Midbrain (tissue), 1 donor: ENCODE data around the gene CDYL.
A peak's percentile ranks its signal among the peaks of the same experiment; 100 is the strongest.

ENCODE experiments used
- DNase-seq: peaks from one replicate; lab custom pipeline; 2025; lab: John Stamatoyannopoulos, UW

The CDYL gene

GRCh38 chr6:4935975-4936680 lies 159.9 kb downstream of the CDYL start:
- no peak for DNase-seq

DNA sequence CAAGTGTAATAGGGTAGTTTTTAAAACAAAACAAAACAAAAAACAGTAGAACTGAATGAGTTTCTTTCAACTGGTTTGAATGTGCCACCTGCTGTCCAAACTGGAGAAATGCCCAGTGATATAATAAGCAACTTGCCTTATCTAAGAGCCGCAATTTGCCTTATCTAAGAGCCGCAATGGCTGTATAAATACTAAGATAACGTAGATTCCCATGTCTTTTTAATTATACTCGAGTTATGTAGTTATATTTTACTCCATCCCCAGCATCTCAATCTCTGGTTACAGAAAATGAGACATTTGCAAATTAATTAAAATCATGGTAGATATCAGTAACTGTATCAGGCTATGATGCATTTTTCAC lies 160.5 kb downstream of the CDYL start:
- DNase-seq, result peak; percentile 37

GRCh38 chr6:4937414-4937813 lies 161.2 kb downstream of the CDYL start:
- DNase-seq, result no peak

DNA sequence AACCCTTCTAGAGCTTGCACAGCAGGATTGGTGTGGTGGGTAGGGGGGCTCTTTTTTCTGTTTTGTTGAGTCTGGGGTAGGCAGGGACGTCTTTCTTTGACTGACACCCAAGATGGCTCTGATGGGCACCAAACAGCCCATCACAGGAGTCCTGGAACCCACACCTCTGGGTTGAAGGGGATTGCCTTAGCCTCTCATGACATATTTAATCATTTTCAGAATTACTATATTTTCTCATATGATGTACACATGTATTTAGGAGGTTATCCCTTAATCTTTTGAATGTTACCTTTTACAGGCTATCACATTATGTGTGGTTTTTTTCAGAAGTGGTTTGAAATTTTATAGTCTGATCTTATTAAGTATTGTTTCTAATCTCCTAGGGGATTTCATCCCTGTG lies 163.0 kb downstream of the CDYL start:
- no peak for DNase-seq

DNA sequence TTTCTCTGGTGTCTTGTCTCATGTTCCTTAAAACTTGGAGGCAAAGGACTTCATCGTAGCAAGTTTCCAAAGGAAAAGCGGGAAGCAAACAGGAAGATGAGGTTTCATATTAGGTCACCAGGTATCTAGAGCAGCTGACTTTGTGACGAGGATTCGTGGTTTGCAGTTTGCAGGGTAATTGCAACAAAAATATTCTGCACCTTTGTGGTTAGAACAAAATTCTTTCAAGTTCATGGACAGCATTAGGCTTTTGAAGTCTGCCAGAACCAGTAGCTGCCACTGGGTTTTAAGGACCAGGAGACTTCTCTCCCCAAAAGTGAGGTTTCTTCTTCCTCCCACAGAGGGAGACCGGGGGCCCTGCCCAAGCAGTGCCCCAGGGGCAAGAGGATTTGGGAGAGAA lies 164.2 kb downstream of the CDYL start:
- DNase-seq, result no peak

DNA sequence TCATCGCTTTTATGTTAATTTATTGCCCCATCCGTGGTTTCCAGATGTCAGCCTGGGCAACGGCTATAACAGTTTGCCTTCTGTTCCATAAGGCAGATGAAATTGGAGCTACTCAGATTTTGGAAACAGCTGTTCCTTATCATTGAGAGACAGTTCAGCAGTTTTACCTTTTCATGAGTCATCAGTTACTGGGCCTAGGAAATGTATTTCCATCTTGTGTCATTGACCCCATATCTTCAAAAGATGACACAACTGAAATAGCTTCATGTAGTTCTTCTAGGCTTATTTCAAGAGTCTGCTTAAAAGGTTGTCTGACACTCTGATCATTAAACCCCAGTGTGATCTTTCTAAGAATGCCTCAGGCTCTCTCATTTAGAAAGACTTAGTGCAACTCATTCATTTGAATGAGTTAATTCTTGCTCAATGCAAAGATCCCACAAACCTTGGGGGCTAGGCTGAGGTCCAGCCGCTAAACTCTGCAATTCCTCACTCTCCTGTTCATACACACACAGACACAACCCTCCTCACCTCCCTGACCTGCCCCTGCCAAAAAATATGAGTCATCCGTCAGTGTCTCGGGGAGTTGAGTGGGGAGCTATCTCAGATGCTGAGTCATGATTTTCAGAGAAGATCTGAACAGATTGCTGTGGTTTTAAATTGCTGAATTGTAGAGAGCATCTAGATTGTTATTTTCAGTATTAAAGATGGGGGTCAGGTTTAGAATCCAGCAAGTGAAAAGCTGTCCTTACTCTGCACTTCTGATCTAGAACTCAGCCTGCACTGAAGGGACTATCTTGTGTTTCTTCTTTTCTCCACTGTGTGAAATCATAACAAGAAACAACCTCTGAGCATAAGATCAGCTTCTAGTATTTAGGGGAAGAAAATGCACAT lies 165.8 kb downstream of the CDYL start:
- no peak for DNase-seq

- no peak for DNase-seq
Measured at GRCh38 chr6:4942673-4943009, 166.4 kb downstream of the CDYL start.

- DNase-seq, result no peak
Measured at GRCh38 chr6:4943716-4944115, 167.5 kb downstream of the CDYL start.

- no peak for DNase-seq
Measured at GRCh38 chr6:4944325-4944724, 168.1 kb downstream of the CDYL start.

GRCh38 chr6:4946521-4946920 lies 170.3 kb downstream of the CDYL start:
- DNase-seq, result no peak

- no peak for DNase-seq
Measured at GRCh38 chr6:4947716-4948115, 171.5 kb downstream of the CDYL start.

DNA sequence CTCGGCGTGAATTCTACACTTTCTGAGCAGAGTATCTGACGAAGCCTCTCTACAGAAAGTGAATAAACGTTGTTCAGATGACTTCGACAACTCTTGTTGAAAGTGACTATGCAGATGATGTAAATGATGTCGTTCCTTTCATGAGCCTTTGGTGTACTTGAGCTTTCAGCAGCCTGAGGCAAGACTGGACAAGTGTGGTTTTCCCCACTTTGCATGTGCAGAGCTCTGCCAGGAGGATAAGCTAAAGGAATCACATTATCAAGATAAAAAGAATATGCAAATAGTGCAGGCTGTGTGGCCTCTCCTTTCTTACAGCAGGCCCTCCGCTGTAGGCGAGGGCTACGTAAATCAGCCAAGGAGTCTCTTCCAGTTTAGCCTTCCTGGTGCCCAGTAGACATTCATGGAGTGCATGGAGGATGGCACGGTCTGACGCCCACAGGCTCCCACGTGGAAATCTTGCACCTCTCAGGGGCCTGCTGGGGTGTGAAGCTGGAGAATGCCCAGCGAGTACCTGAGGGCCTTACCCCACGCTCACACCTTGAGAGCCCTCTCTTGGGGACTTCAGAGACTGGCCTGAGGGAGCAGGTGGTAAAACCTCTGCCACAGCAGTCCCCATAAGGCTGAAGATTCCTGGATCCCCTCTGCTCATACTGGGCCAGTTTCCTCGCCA lies 172.7 kb downstream of the CDYL start:
- DNase-seq, result no peak

DNA sequence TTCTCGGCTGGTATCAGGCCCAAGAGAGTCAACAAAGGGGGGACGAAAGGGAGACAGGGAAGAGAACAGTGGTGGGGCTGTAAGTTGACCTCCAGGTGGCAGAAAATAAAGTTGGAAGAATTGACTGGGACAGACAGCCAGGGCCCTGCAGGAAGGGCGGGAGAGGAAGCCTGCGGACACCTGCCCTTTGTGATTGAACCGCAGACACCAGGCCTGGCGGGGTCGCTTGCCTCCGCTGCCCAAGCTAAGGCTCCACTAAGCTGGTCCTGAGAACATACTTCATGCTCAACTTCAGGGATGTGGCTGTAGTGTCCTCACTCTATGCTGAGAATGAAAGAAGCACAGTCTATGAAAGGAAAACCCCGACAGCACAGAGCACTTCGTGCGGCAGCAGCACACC lies 173.9 kb downstream of the CDYL start:
- no peak for DNase-seq

- no peak for DNase-seq
Measured at GRCh38 chr6:4950836-4951533, 174.8 kb downstream of the CDYL start.

- DNase-seq, result no peak
Measured at GRCh38 chr6:4953440-4953839, 177.2 kb downstream of the CDYL start.

DNA sequence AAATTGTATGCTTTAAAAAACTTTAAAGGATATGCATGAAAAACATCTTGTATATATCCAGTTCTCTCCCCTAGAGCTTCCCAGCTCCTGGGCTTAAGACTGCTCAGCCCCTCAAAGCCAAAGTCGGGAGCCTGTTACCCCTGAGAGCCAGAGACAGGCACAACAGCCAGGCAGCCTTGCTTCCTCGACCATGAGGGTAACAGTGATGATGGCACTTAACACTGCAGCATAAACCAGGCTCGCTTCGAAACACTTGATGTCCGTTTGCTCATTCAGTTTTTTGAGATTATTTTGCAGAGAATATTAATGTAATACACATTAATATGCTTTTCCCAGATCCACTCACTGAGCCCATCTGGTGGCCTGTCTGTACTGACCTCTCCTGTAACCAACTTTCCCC lies 180.4 kb downstream of the CDYL start:
- DNase-seq, result no peak

DNA sequence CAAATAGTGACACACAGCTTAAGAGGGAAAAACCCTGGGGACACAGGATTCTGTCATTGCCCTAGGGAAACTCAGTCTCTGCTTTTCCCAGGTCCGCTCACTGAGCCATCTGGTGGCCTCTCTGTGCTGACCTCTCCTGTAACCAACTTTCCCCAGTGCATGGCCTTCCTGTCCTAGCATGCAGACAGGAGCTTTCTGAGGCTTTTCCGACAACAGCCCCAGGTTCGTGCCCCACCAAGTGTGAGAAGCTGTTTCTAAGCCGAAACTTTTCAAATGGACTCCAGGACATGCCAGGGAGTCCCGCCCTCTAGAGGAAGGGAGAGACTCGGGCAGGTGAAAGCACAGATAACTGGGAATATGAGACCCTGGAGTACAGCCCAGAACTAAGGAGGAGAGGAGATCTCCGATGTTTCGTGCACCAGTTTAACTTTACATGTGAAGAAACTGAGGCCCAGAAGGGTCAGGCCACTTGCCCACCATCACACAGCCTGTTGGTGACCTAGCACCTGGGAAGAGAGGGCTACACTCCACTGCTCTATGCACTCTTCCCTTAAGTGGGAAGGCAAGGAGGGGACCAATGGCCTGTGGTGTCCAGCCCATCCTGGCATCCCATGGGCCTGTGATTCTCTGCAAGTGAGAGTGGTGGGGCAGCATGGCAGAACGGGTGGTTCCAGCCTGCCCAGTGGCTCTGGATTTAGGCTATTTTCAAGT lies 181.5 kb downstream of the CDYL start:
- DNase-seq, result no peak

- no peak for DNase-seq
Measured at GRCh38 chr6:4958624-4959023, 182.4 kb downstream of the CDYL start.

- DNase-seq, result no peak
Measured at GRCh38 chr6:4961322-4962168, 185.3 kb downstream of the CDYL start.

DNA sequence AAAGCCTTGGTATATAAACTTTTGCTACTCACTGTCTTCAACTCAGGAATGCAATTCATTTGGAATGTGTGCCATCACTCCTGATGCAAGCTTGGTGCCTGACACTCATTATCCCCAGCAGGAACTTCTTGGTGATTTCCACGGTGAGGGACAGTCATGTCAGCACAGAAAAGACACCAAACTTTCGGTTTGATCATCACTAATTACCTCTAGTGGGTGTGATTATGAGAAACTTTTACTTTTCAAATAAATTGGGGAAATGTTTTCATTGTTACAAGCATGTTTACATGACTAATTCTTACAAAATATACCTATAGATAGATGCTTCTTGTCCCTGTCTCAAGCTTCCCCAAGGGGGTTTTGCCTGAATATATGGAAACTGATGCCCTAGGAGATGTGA lies 186.7 kb downstream of the CDYL start:
- no peak for DNase-seq
